ENCODE measurements around the gene PDE11A.

PDE11A gene

DNA sequence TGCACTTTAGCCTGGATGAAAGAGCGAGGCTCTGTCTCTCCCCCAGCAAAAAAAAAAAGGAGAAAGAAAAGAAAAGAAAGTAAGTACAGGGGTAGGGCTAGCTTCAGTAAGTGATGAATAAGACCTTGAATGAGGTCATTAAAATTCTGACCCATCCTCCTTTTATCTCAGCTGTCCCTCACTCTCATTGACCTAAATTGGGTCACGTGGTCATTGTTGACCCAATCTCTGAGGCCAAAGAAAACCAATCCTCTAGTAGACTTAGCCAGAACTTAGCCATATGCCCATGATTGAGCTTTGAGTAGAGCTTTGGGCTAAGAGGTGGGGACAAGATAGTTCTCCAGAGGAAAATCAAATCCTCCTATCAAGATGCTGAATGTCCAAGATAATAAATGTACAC is 149.3 kb downstream of the PDE11A start:
- no peak for DNase-seq (ENCODE audit: low spot score)

DNA sequence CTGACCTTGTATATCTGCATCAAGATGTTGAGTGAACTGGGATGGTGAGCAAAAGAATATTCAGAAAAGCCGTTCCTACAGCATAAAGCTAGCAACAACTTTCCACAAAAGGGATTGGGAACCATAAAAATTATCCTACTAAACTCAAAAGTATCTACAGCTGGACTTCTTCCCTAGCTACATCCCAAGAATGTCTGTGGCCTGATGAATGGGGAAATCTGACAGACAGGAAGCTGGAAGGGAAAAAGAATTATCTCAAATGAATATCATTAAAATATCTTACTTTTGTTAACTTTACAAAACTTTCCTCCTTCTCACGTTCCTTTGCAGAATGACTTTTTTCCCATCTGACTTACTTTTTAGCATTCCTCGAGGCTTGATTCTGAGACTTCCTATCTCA is 150.9 kb downstream of the PDE11A start:
- DNase-seq (ENCODE audit: low spot score): no peak

DNA sequence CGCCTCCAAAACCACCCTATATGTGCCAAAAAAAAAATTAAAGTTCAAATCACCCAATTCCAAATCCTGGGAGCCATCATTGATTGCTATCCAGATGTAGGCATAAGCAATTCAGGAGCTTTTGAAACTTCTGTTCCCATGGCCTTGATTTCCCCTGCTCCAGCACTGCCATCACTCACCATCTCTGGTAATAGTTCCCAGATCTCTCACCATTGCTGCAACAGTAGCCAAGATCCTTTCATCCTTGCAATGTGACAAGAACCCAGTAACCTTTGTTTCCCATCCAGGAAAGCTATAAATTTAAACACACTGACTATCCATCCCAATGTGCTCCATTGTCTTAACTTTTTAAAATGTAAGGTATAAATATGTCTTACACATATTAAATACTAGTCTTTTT is 155.4 kb downstream of the PDE11A start:
- DNase-seq (ENCODE audit: low spot score): no peak

GRCh38 chr2:177916342-177916741 is 156.2 kb downstream of the PDE11A start:
- DNase-seq (ENCODE audit: low spot score): no peak

GRCh38 chr2:177914247-177914646 is 158.3 kb downstream of the PDE11A start:
- DNase-seq (ENCODE audit: low spot score): no peak

GRCh38 chr2:177909962-177910361 is 162.6 kb downstream of the PDE11A start:
- no peak for DNase-seq (ENCODE audit: low spot score)

DNA sequence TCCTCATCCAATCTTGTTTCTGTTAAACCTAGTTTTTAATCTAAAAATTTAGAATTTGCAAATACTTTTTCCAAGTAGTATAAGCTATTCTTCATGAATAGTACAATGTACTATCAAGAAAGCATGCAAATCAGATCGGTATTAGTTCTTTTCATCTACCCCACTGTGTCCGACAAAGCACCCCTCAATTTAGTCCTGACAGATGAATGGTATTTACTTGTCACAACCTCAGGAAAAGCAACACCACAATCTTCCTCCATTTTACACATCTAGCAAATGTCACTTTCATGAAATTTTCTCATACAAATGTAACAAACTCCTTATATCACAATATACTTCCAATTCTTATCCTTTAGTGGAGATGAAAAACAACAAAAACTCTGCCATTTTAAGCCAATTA is 163.8 kb downstream of the PDE11A start:
- DNase-seq (ENCODE audit: low spot score): no peak

DNA sequence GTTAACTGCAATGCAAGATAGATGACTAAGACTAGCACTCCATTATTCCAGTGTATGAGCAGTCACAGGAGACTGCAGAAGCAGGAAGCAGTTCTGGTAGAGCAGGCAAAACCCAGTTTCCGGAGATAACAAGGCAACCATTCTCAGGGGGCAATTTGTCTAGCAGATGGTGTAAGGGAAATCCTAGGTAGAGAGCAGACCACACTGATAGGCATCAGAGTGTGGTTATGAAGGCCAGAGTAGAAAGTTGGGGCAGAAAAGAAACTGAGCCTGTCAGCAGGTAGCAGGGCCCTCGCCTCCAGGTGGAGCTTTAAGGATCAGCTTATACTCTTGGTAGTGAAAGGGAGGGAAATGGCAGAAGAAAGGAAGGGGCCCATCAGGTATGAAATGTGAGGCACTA is 164.4 kb downstream of the PDE11A start:
- no peak for DNase-seq (ENCODE audit: low spot score)

- peak; percentile 78 for DNase-seq (ENCODE audit: low spot score)
Observed at GRCh38 chr2:177906041-177906718, 166.4 kb downstream of the PDE11A start.

- no peak for DNase-seq (ENCODE audit: low spot score)
Observed at GRCh38 chr2:177905640-177906039, 166.9 kb downstream of the PDE11A start.

DNA sequence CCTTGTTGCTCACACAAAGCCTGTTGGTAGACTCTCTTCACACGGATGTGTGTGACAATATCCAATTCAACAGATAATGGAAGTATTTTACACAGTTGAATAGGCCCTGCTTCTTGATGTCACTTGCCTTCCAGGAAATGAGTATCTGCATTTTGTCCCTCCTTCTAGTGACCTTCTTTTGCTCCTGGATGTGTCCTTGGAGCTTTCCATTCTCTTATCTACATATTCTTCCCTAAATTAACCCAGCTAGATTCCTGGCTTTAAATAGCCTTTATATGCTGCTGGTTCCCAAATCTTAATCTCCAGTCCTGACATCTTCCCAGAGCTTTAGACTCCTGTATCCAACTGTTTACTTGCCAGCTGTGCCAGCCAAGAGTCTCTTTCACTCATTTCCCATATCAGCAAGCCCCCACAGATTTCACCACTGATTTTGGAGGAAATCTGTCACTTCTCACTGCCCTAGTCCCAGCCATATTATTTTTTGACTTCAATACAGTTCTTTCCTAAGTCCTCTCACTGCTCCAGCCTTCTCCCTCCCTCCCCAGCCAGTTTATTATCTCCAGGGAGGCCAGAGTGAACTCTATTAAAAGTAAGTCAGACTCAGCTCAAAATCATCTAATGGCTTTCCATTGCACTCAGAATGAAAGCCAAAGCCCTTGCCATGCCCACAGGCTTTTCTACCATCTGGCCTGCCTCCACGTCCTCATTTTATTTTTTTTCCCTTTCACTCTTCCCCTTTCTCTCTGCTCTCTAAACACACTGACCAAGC is 170.0 kb downstream of the PDE11A start:
- DNase-seq (ENCODE audit: low spot score): no peak

DNA sequence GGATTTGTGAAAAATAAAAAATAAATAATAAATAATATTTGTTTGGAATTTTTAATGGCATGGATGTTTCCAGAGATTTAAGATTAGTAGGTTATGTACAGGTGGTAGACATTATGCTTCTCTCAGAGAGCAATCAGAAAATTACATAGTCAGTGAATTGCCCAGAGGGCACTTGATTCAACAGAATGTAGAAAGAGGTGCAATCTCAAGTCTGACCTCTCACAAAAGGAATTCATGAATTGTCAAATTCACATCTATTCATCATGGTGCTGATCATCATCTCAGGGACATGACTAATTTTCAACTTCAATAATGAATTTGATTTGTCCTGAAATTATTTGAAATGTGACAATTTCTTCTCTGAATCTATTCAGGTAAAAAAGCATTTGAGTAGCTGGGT is 172.5 kb downstream of the PDE11A start:
- DNase-seq (ENCODE audit: low spot score): no peak

- DNase-seq (ENCODE audit: low spot score): no peak
Observed at GRCh38 chr2:177897278-177897677, 175.3 kb downstream of the PDE11A start.

GRCh38 chr2:177896587-177896986 is 176.0 kb downstream of the PDE11A start:
- DNase-seq (ENCODE audit: low spot score): no peak

- DNase-seq (ENCODE audit: low spot score): no peak
Observed at GRCh38 chr2:177894546-177894945, 178.0 kb downstream of the PDE11A start.

DNA sequence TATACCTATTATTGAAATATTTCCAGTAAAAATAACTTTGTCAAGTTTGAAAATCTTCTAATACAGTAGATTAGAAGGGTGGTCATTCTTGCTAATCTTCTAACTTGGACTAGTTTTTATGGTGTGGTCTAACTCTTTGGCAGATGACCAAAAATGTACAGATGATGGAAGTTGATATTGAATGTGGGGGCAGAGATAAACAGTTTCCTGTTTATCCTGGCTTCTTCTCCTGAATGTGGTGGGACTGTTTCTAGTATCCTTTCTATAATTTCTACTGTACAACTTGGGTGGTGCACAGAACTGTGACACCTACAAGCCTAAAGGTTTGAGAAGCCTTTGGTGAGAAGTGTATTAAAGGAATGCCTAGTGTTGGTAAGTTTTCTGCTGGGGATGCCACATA is 178.7 kb downstream of the PDE11A start:
- DNase-seq (ENCODE audit: low spot score): no peak

DNA sequence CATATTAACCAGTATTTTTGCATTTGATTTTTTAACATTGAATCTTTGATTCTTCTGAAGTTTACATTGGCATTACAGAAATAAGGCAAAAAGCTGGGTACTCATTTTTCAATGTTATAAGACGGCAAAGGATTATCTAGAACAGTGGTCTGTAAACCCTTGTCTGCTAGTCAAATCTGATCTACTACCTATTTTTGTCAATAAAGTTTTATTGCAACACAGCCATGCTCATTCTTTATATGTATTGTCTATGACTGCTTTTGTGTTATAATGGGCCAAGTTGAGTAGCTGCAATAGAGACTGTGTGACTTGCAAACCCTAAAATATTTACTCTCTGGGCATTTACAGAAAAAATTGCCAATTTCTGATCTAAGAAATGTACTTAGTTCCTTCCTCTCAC is 181.0 kb downstream of the PDE11A start:
- DNase-seq (ENCODE audit: low spot score): no peak

- no peak for DNase-seq (ENCODE audit: low spot score)
Observed at GRCh38 chr2:177889818-177890460, 182.6 kb downstream of the PDE11A start.

DNA sequence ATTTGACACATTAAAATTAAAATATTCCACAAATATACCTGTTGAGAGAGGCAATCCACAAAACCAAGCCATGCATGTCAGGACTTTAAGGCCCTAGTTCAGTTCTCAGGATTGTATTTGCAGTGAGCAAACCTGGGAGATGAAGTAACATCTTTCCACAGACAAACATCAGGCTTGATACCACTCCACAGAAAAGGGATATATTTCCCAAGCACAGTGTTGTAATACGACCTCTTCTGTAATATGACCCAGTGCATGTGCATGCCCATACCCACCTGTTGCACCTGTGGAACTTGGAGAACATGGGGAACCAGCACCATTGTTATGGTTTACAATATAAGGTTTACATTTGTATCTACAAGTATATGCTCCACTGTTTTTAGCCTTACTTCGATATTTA is 184.0 kb downstream of the PDE11A start:
- no peak for DNase-seq (ENCODE audit: low spot score)

- no peak for DNase-seq (ENCODE audit: low spot score)
Observed at GRCh38 chr2:177887722-177888121, 184.9 kb downstream of the PDE11A start.

DNA sequence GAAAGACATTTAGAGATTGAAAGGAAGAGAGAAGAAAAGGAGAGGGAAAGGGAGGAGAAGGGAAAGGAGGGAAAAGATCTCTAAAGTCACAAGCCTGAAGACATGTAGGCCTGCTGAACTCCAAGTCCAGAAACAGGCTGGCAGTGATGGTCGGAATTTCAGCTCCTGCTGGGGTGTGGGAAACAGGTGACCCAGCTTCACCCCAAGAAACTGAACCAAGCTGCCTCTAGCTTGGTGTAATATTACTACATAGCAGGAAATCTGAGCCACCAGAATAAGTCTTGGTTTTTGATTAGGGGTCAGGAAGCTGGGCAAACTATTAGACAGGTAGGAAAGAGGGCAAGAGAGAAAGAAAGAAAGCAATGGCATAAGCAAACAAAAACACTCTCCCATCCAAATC is 185.8 kb downstream of the PDE11A start:
- DNase-seq (ENCODE audit: low spot score): no peak

- DNase-seq (ENCODE audit: low spot score): no peak
Observed at GRCh38 chr2:177885828-177886466, 186.6 kb downstream of the PDE11A start.

DNA sequence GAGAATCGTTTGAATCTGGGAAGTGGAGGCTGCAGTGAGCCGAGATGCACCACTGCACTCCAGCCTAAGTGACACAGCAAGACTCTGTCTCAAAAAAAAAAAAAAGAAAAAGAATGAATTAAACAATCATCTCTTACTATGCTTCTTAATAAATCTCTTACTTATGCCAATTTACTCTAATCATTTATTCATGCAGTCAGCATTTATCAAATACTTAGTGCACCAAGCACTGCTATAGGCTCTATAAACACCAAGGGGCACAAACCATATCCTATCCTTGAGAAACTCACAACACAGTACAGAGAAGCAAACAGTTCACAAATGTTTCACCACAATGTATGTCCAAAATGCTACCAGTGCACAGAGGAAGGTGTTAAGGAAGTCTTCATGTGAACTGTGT is 189.4 kb downstream of the PDE11A start:
- DNase-seq (ENCODE audit: low spot score): no peak
